ENCODE measurements around the gene CYBB. TPM values are rescaled to one million over a fixed set of nuclear protein-coding genes. Genes with fewer than 3 reads are reported as not detected.

CYBB gene
- total and polyA plus RNA-seq, 10 donors: 30.5 to 231 (median 163) TPM

DNA sequence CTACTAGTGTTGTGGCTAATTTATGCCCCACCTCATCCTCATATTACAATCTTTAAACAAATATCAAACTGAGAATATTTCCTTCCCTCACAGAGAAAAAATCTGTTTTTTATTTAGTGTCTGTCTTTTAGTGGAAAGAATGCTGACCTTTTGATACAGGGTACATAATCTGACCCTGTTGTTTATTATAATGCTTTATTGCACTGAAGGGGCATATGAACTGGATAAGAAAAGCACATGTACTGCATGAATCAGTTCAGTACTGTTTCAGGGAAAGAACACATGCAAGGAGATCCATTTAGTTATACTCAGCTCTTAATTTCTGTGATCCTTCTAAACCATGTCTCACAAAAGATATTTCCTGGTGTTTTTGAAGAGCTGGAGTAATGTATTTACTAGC is 83.0 kb downstream of the CYBB start:
- intact Hi-C loops (cut with DNase I; ENCODE audit: low total_unique reads): no loop called here
- Histone ChIP-seq H3K4me1 (no peaks in the 10 kb centered on the region), H3K9me3 (no peaks in the 10 kb centered on the region), H3K27ac (no peak overlapping the region), H3K27me3 (replicated peaks in 1 of 7) (peaks cover 0 to 4% (median 0%) of the 10 kb centered on the region in 7 donors), H3K4me3 (no peak overlapping the region), H3K36me3 (no peaks in the 10 kb centered on the region)
- TF ChIP-seq, protein P1, sequence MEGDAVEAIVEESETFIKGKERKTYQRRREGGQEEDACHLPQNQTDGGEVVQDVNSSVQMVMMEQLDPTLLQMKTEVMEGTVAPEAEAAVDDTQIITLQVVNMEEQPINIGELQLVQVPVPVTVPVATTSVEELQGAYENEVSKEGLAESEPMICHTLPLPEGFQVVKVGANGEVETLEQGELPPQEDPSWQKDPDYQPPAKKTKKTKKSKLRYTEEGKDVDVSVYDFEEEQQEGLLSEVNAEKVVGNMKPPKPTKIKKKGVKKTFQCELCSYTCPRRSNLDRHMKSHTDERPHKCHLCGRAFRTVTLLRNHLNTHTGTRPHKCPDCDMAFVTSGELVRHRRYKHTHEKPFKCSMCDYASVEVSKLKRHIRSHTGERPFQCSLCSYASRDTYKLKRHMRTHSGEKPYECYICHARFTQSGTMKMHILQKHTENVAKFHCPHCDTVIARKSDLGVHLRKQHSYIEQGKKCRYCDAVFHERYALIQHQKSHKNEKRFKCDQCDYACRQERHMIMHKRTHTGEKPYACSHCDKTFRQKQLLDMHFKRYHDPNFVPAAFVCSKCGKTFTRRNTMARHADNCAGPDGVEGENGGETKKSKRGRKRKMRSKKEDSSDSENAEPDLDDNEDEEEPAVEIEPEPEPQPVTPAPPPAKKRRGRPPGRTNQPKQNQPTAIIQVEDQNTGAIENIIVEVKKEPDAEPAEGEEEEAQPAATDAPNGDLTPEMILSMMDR (IDR thresholded peaks at IDR 0.05 in 8 of 11, conservative IDR thresholded peaks at IDR 0.05 in 3 of 11): no peak
- TF ChIP-seq POLR2A (IDR thresholded peaks at IDR 0.05): no peak
- TF ChIP-seq POLR2AphosphoS5 (IDR thresholded peaks at IDR 0.05): no peak
- no peak for DNase-seq

Other genes with a start within 250 kb of the CYBB start
- under 1 TPM; 0.49 to 0.88 (median 0.68) TPM for gene LANCL3, start 208.4 kb upstream of the CYBB start, total RNA-seq
- gene LANCL3, start 208.4 kb upstream of the CYBB start, polyA plus RNA-seq: under 1 TPM; under 0.01 to 0.11 (median 0.03) TPM
- gene XK, start 94.3 kb upstream of the CYBB start, total RNA-seq: 1 to 10 TPM in 5 of 7 donors, under 1 TPM in 2; 0.58 to 6.5 (median 2.0) TPM
- under 1 TPM; 0.09 to 0.35 (median 0.09) TPM for gene XK, start 94.3 kb upstream of the CYBB start, polyA plus RNA-seq
- 10 to 100 TPM; 15.8 to 29.8 (median 19.3) TPM for gene DYNLT3, start 67.5 kb downstream of the CYBB start, total RNA-seq
- gene DYNLT3, start 67.5 kb downstream of the CYBB start, polyA plus RNA-seq: 10 to 100 TPM; 12.3 to 17.6 (median 13.6) TPM
- under 1 TPM in 1 of 7 donors, not detected in 6; 0.15 TPM for gene SYTL5, start 226.5 kb downstream of the CYBB start, total RNA-seq
- not detected for gene SYTL5, start 226.5 kb downstream of the CYBB start, polyA plus RNA-seq